VCaP (cell line): ENCODE results near the gene NDUFS7.

Source experiments
- H3K27ac ChIP-seq: fragments of 450-650 bp; 2 replicates; pipeline ENCODE4 v1.5.1; 2017
- CTCF ChIP-seq: fragments of 450-650 bp; conservative IDR thresholded peaks from 2 replicates; pipeline ENCODE4 v1.5.1; 2017; ENCODE audit warnings: mild to moderate bottlenecking, moderate library complexity

Gene NDUFS7

DNA sequence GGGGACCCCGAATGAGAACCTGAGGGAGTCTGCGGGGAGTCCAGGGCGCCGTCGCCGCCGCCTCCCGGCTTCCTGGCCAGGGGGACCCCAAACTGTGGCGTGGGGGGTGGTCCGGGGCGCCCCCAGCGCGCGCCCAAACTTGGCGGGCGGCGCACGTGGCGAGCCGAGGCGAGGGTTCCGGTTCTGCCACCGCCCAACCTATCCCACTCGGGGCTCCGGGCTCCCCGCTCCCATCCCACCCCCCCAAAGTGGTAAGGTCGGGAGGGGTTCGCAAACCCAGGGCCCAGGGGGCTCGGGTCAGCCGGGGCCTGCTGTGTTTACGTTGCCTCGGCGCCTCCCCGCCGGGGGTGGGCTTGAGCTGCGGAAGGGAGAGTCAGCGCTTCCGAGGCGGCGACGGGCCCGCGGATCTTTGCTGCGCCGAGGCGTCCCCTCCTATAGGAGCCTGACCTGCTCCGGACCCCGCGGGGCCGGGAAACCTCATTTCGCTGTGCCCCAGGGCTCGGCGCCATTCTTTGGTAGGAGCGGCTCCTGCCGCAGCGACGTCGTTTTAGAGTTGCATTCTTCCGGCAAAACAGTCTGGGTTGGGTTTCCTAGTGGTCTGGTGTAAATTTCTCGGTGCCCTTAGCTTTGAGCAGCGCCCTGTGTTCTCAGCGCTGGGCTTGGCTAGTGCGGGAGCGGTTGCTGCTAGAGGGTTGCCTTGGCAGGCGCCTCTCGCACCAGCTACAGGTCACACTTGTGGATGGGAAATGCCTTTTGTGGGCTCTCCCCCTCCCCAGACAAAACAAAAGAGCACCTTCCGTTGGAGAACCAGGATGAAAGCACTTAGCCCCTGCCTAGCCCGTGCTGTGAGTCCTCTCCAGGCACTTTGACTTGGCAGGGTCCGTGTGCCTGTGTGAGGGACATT lies 24.8 kb downstream of the NDUFS7 start:
- H3K27ac ChIP-seq: peak overlapping the region; percentile 99

DNA sequence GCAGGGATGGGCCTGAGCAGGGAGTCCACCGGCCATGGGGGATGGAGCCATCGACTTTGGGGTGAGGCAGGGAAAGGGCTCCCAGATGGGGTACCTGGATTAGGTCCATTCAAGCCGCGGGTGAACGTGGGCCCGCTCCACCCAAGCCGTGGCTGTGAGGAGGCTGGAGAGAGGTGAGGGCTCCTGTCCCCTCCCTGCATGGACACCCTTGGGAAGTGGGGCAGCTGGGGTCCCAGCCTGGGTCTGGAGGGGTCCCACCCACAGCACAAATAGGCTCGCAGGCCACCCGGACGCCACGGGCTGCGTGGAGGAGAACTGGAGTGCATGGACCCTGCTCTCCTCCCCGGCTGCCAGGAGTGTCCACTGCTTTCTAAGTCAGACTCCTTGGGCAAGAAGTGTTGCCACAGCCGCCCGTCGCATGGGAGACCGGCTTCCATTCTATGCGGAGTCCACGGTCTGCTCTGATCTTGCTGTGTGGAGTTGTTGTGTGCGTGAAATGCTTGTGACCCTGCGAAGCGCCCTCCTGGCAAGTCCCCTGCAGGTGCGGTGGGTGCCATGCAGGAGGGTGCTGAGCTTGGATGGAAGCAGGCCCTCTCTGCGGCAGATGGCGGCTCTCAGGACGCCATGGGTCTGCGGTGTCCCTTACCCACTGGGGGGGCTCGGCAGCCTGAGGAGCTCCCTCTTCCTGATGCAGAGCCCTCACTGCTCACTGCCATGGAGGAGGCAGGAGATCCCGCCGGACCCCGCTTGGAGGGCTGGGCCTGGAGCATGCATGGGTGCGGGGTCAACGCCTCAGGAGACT lies 25.7 kb downstream of the NDUFS7 start:
- H3K27ac ChIP-seq: peak overlapping the region; percentile 99

More for the DNA sequence above, 24.8 kb downstream of the NDUFS7 start:
- no peak for TF ChIP-seq CTCF

DNA sequence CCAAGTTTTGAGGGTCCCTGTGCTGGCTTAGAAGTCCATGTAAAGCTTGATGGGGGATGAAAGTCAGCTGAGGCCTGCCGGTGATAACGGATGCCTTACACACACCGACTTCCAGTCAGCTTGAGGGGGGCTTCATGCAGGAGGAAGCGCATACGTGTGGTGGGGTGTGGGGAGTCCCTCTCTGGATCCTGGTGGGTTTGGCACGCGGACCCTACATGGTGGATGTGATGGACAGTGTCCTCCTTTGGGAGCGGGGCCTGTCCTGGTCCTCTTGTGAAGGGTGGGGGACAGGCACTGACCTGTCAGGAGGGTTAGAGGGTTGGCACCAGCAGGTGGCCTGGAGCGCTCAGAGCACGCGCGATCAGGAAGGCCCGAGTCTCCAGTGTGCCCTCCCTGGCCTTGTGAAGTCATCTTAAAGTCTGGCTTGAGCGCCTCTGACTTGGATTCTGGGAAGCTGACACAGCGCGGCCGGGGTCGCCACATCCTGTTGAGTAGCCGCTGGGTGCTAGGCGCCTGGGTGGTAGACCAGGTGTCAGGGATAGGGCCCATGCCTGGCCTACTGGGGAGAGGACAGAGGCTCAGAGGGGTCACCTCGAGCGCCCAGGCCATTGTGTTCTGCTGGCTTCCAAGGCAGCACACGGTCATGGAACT lies 26.6 kb downstream of the NDUFS7 start:
- peak overlapping the region; percentile 99 for H3K27ac ChIP-seq
- no peak for TF ChIP-seq CTCF

More for the DNA sequence above, 25.7 kb downstream of the NDUFS7 start:
- TF ChIP-seq CTCF: no peak

GRCh38 chr19:1410789-1411188 lies 27.1 kb downstream of the NDUFS7 start:
- peak overlapping the region; percentile 99 for H3K27ac ChIP-seq
- no peak for TF ChIP-seq CTCF

- no peak for TF ChIP-seq CTCF
- H3K27ac ChIP-seq: peak overlapping the region; percentile 99
These were observed 27.8 kb downstream of the NDUFS7 start for GRCh38 chr19:1411255-1412191.

GRCh38 chr19:1412323-1412923 lies 28.7 kb downstream of the NDUFS7 start:
- no peak for TF ChIP-seq CTCF
- peak overlapping the region; percentile 83 for H3K27ac ChIP-seq
